Measurements from ENCODE around the gene DGLUCY. TPM values are rescaled to one million over a fixed set of nuclear protein-coding genes. Genes with fewer than 3 reads are reported as not detected.

The DGLUCY gene
- polyA plus RNA-seq, 3 donors = 54.9 to 88.4 (median 66.0) TPM

DNA sequence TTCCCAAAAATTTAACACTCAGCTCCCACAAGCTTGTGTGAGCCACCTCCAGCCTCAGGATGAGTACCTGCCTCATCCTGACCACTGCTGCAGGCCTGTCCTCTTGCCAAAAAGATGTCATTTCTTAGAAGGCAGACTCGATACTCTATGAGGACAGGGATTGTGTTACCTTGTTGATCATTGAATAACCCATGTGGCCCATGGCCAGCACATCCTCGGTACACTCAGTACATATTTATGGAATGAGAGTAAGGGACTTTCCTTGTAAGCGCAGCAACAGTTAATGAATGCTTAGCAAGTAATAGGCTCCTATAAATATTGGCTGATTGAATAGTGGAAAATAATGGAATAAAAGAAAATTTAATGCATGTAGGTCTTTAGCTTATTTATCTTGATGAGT is 15.3 kb upstream of the DGLUCY start:
- Histone ChIP-seq H3K27me3 (ENCODE audit: control insufficient read depth in 2 of 2, insufficient read depth in 2 of 2, low read length in 2 of 2) (no peaks in the 10 kb centered on the region), H3K4me1 (ENCODE audit: control insufficient read depth in 1 of 2, insufficient read depth in 2 of 2, low read length in 2 of 2) (no peaks in the 10 kb centered on the region), H2AFZ (ENCODE audit: insufficient read depth, low read depth, low read length, poor library complexity, severe bottlenecking) (no peak overlapping the region), H3K4me3 (replicated peaks in 1 of 3; ENCODE audit: low read depth in 2 of 3, low read length in 3 of 3) (no peak overlapping the region), H3K36me3 (replicated peaks in 1 of 2; ENCODE audit: control insufficient read depth in 1 of 2, insufficient read depth in 2 of 2, low read length in 2 of 2) (no peaks in the 10 kb centered on the region), H3K9me3 (replicated peaks in 1 of 2; ENCODE audit: control insufficient read depth in 1 of 2, insufficient read depth in 1 of 2, low read length in 2 of 2) (no peaks in the 10 kb centered on the region), H3K79me2 (ENCODE audit: insufficient read depth, low read length) (no peaks in the 10 kb centered on the region), H3K27ac (ENCODE audit: low read depth in 1 of 2, low read length in 2 of 2) (no peak overlapping the region), H4K20me1 (ENCODE audit: insufficient read depth, low read length) (no peaks in the 10 kb centered on the region), H3K9ac (ENCODE audit: insufficient read depth, low read length, poor library complexity, severe bottlenecking) (no peak overlapping the region), H3K4me2 (replicated peaks; ENCODE audit: extremely low read depth, low read length, poor library complexity, severe bottlenecking) (no peak overlapping the region)
- no peak for DNase-seq
- intact Hi-C loops (cut with micrococcal nuclease) = no loop called here
- no peaks in the 10 kb centered on the region for H3K36me3 Mint-ChIP-seq
- 100% methylated on average over 3 of the region's 3 CpGs for WGBS (ENCODE audit: insufficient coverage)
- H3K27ac Mint-ChIP-seq = no peak overlapping the region
- H3K4me3 Mint-ChIP-seq = no peak overlapping the region
- TF ChIP-seq, protein P1, sequence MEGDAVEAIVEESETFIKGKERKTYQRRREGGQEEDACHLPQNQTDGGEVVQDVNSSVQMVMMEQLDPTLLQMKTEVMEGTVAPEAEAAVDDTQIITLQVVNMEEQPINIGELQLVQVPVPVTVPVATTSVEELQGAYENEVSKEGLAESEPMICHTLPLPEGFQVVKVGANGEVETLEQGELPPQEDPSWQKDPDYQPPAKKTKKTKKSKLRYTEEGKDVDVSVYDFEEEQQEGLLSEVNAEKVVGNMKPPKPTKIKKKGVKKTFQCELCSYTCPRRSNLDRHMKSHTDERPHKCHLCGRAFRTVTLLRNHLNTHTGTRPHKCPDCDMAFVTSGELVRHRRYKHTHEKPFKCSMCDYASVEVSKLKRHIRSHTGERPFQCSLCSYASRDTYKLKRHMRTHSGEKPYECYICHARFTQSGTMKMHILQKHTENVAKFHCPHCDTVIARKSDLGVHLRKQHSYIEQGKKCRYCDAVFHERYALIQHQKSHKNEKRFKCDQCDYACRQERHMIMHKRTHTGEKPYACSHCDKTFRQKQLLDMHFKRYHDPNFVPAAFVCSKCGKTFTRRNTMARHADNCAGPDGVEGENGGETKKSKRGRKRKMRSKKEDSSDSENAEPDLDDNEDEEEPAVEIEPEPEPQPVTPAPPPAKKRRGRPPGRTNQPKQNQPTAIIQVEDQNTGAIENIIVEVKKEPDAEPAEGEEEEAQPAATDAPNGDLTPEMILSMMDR (IDR thresholded peaks at IDR 0.05) = no peak
- no peaks in the 10 kb centered on the region for H3K4me1 Mint-ChIP-seq
- H3K9me3 Mint-ChIP-seq = no peaks in the 10 kb centered on the region
- peaks cover 0 to 4% (median 2%) of the 10 kb centered on the region in 3 donors for H3K27me3 Mint-ChIP-seq (ENCODE audit: low read depth in 3 of 3)

DNA sequence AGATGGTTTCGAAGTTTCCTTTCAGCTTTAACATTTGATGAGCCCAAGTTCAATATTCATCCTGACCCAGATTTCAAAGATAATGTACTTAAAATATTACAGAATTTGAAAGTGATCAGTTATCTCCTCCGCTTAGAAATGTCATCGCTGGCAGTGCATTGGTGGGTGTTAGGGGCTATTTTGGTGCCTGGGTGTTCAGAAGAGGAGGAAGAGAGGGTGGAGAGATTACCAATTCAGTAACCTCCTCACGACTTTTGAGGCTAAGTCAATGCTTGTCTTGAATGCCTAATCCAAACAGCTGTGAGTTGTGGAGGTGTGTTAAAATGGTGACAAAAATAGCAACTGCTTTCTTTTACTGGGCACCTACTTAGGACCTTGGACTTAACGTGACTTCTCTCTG is 13.8 kb upstream of the DGLUCY start:
- intact Hi-C loops (cut with micrococcal nuclease) = no loop called here
- H2AFZ ChIP-seq (ENCODE audit: insufficient read depth, low read depth, low read length, poor library complexity, severe bottlenecking) = no peak overlapping the region
- H3K4me1 ChIP-seq (ENCODE audit: control insufficient read depth in 1 of 2, insufficient read depth in 2 of 2, low read length in 2 of 2) = no peaks in the 10 kb centered on the region
- no peaks in the 10 kb centered on the region for H3K4me1 Mint-ChIP-seq
- no peak overlapping the region for H3K27ac ChIP-seq (ENCODE audit: low read depth in 1 of 2, low read length in 2 of 2)
- no peaks in the 10 kb centered on the region for H4K20me1 ChIP-seq (ENCODE audit: insufficient read depth, low read length)
- no peaks in the 10 kb centered on the region for H3K36me3 ChIP-seq (replicated peaks in 1 of 2; ENCODE audit: control insufficient read depth in 1 of 2, insufficient read depth in 2 of 2, low read length in 2 of 2)
- H3K9me3 ChIP-seq (replicated peaks in 1 of 2; ENCODE audit: control insufficient read depth in 1 of 2, insufficient read depth in 1 of 2, low read length in 2 of 2) = no peaks in the 10 kb centered on the region
- no peak overlapping the region for H3K4me2 ChIP-seq (replicated peaks; ENCODE audit: extremely low read depth, low read length, poor library complexity, severe bottlenecking)
- no peaks in the 10 kb centered on the region for H3K27me3 ChIP-seq (ENCODE audit: control insufficient read depth in 2 of 2, insufficient read depth in 2 of 2, low read length in 2 of 2)
- no peaks in the 10 kb centered on the region for H3K9me3 Mint-ChIP-seq
- H3K4me3 ChIP-seq (replicated peaks in 1 of 3; ENCODE audit: low read depth in 2 of 3, low read length in 3 of 3) = no peak overlapping the region
- TF ChIP-seq, protein P1 (IDR thresholded peaks at IDR 0.05) = no peak
- H3K27me3 Mint-ChIP-seq (ENCODE audit: low read depth in 3 of 3) = peaks cover 0 to 4% (median 2%) of the 10 kb centered on the region in 3 donors
- H3K36me3 Mint-ChIP-seq = no peaks in the 10 kb centered on the region
- no peak for DNase-seq
- H3K9ac ChIP-seq (ENCODE audit: insufficient read depth, low read length, poor library complexity, severe bottlenecking) = no peak overlapping the region
- H3K4me3 Mint-ChIP-seq = no peak overlapping the region
- H3K27ac Mint-ChIP-seq = no peak overlapping the region
- WGBS (ENCODE audit: insufficient coverage) = 100% methylated on average over 2 of the region's 5 CpGs
- no peaks in the 10 kb centered on the region for H3K79me2 ChIP-seq (ENCODE audit: insufficient read depth, low read length)
